ENCODE data around the gene PDGFB. TPM values are rescaled to one million over a fixed set of nuclear protein-coding genes. Genes with fewer than 3 reads are reported as not detected.

The PDGFB gene
- total RNA-seq: 10.9 TPM

GRCh38 chr22:39244496-39245129, at the start of gene PDGFB:
Gene PDGFB, minus strand, starts transcription at chr22:39244982. Its CDS starts 1,019 bp downstream, at chr22:39243963.
- no peak for DNase-seq

DNA sequence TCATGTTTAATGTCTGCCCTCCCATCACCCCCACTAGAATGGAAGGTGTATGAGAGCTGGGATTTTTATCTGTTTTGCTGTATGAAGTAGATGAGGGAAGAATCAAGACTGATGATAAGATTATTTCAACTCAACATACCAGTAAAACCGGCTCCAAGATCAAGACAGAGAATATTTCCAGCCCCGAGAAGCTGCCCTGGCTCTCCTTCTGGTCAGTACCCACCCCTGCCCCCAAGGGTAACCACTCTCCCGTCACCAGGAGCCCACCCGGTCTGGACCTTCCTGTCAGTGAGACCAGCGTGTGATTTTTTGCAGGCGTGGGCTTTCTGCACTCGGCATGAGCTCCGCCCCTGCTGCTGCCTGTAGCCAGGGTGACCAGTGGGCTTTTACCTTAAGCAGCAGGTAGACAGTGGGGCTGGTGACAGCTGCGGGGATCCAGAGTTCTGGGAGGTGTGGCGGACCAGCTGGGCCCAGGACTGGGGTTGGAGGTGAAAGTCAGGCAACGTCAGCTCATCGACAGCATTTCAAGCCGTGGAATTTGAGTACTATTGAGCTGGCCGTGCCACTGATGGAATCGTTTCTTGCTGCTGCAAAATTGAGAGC, 49.1 kb upstream of the PDGFB start:
- no peak for DNase-seq

- peak; percentile 61 for DNase-seq
Measured at GRCh38 chr22:39292561-39293074, 47.8 kb upstream of the PDGFB start.

DNA sequence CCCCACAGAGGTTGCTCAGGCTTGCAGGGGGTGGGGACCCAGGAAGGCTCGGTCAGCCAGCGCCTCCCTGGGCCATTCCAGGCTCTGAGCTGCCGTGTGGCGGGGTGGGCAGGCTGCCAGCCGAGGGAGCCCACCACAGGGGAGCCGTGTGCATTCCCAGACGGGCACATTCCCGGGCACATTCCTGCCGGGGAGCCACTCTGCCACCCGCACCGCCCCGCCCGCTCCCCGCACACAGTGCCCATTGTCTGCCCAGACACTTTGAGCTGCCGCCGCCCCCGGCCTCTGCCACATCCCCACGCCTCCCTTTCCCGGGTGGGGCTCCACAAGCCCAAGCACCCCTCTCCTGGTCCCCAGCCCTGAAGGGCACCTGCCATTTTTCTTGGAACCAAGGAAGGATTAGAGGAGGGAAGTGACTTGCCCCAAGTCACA, 47.3 kb upstream of the PDGFB start:
- no peak for DNase-seq

DNA sequence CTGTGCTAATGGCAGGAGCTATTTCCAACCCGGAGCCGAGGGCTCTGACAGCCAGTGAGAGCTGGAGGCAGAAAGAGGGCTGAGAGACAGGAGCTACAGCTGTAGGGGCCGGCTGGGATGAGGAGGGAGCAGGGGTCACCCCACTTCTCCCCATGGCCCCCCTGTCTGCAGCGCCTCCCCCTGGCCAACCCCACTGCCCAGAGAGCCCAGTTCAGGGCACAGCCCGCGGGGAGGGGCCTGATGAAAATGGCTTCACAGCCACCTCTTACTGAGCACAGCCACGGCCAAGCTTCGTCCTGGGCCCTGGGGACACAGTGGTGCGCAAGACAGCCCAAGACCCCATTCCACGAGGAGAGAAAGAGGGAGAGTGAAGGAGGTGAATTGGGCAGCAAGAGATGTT, 46.7 kb upstream of the PDGFB start:
- no peak for DNase-seq

DNA sequence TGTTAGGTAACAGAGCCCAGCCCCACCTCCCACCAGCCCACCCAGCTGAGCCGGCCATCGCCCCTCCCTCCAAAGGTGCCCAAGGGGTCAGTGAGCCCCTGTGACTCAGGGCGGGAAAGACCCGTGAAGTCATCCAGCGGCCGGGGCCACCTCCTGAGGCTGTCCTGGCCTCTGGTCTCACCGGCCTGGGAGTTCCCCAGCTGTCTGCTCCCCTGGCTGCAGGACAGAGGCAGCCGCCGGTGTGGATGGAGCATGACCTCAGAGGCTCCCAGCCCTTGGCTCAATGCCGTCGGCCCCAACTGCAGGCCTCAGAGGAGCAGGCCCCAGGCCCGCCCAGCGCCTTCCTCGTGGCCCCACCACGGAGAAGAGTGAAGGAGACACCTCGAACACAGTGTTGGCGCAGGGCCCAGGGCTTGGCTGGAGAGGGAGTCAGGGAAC, 46.0 kb upstream of the PDGFB start:
- DNase-seq: no peak

DNA sequence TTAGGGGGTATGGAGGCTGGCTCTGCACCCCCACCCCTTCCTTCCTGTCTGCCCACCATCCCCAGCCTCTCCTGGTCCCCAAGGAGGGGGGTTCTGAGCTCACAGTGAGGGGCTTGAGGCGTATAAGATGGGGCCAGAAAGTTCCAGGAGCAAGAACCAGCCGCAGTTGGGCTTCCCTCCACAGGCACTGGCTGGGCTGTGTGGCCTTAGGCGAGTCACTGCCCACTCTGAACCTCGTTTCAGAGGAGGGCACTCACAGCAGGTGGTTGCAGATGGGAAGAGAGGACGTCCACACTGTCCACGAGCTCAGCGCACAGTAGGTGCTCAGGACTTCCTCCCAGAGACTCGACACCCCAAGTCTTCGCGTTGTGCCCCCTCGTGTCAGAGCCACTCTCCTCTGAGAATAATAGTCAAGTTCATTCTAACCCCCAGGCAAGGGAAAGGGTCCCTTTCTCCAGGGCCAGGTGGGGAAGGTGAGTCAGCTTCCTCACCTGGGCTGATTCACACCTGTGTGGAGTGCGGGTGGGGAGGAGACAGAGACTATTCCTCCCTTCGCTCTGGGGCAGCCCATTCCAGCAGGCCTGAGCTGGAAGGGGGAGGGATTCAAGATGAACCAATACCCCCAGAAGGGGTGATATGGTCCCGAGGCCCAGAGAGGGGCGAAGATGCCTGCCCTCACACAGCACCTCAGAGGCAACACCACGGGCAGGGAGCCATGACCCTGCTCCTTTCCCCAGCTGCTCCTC, 45.4 kb upstream of the PDGFB start:
- no peak for DNase-seq

GRCh38 chr22:39289533-39289932, 44.8 kb upstream of the PDGFB start:
- DNase-seq: no peak

DNA sequence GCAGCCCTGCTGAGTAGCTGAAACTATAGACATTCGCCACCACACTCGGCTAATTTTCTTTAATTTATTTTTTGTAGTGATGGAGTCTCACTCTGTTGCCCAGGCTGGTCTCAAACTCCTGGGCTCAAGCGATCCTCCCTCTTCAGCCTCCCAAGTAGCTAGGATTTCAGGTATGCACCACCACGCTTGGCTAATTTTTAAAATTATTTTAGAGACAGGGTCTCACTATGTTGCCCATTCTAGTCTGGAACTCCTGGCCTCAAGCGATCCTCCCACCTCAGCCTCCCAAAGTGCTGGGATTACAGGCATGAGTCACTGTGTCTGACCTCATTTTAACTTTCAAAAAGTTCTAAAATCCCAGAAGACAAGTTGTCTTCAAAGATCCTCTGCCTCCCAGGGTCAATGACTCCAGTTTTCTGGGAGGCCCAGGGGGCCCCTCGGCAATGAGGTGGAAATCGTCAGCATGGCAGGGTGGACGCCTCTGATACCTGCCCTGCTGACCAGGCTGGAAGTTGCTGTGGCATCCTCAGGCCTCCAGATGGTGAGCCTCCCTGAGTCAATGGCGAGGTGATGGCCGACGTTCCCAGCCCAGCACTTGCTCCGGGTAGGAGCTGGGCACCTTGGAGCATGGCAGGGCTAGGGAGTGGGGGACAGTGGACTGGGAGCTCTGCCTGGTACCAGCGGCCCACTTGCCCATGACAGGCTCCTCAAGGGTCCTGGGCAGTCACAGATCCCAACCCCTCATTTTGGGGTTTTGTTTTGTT, 43.5 kb upstream of the PDGFB start:
- no peak for DNase-seq

GRCh38 chr22:39287076-39287725, 42.4 kb upstream of the PDGFB start:
- DNase-seq: no peak

- no peak for DNase-seq
Measured at GRCh38 chr22:39284983-39285382, 40.2 kb upstream of the PDGFB start.

GRCh38 chr22:39284142-39284980, 39.6 kb upstream of the PDGFB start:
- DNase-seq: no peak

DNA sequence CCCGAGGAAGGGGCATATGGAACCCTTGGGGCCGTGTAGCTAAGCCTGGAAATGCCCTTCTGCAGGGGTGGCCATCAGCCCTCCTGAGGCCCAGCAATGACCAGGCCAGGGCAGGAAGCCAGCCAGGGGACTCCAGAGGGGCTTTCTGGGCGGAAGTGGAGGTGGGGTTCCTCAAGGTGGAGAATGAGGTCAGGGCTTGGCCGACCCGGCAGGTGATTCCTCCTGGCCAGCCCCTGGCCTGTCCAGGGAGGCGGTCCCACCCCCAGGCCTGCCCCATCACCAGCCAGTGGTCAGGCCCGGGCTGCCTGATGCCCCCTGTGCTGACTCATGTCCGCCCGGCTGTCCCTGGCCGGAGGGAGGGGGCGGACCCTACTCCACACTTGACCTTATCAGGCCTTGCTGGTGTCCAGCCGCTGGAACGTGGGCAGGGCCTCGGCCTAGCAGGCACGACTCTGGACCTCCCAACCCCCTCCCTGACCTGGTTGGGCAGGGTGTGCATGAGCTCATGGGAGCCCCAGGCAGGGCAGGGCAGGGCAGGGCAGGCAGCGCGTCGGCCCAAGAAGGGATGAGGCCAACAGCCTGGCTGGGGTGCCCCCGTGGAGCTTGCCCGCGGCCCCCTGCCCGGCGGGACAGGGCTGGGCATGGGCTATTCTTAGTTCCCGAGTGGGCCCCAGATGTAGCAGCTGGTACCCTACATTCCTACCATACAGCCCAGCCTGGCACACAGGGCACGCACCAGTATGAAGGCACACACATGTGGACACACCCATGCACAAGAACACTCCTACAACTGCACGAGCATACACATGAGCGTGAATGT, 38.8 kb upstream of the PDGFB start:
- DNase-seq: peak; percentile 55

DNA sequence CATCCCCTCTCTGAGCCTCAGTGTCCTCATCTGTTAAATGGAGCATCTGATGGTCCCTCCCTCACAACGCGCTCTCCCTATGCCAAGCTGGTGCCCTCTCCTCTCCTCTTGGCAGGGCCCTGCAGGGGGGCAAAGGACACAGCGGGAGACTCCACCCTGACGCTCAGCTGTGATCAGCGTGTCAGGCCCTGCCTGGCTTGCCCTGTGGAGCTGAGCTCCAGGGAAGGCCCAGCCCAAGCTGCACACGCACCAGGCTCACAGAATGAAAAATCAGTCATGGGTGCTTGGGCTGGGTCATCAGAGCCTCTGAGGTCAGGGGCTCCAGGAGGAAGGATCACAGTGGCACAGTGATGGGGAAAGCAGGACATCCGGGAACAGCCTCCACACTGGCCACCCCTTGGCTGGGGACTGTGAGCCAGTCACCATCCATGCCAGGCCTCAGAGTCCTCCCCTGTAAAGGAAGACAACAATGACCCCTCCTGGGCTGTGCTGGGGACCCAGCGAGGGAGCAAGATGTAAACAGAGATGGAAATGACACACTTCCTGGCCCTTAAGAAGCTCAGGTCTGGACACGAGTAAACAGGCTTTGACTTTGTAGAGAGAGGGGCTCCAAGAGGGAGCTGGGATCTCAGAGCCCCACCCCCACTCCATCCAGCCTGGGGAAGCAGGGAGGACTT, 38.0 kb upstream of the PDGFB start:
- DNase-seq: peak; percentile 55

GRCh38 chr22:39281126-39281525, 36.3 kb upstream of the PDGFB start:
- DNase-seq: no peak

DNA sequence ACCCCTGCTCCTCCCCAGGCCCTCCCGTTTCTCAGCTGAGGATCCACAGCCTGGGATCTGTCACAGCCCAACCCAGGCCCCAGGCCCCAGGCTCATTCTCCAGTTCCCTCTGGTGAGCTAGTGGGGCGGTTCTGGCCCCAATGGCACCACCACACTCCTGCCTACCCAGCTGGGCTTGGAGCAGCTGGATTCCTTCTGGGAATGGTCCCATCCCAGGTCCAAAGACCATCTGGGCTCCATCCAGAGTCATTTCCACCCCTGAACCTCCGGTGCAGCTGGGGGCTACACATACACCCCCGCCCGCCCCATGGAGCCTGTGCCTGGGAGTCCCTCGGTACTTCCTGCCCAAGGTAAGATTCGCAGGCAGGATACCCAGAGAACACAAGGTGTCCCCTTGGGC, 35.5 kb upstream of the PDGFB start:
- DNase-seq: no peak

DNA sequence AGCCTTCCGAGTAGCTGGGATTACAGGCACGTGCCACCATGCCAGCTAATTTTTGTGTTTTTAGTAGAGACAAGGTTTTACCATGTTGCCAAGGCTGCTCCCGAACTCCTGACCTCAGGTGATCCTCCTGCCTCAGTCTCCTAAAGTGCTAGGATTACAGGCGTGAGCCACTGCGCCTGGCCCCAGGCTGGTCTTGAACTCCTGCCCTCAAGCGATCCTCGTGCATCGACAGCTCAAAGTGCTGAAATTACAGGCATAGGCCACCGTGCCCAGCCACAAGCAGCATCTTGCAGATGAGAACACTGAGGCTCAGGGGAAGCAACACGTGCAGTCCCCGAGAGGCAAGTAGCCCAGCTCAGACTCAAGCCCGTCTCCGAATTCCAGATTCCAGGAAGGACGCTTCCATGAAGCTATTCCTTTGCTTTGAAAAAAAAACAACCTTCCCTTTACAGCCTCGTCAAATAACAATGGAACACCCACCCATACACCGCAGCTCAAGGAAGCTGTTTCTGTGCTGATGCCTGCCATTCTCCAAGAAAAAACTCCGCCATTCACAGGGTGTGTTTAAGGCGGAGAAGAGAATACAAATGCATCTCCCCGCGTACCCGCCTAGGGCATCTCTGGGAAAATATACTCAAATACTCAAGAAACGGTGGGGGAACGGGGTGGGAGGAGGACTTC, 34.5 kb upstream of the PDGFB start:
- no peak for DNase-seq

- DNase-seq: no peak
Measured at GRCh38 chr22:39278040-39278439, 33.3 kb upstream of the PDGFB start.

DNA sequence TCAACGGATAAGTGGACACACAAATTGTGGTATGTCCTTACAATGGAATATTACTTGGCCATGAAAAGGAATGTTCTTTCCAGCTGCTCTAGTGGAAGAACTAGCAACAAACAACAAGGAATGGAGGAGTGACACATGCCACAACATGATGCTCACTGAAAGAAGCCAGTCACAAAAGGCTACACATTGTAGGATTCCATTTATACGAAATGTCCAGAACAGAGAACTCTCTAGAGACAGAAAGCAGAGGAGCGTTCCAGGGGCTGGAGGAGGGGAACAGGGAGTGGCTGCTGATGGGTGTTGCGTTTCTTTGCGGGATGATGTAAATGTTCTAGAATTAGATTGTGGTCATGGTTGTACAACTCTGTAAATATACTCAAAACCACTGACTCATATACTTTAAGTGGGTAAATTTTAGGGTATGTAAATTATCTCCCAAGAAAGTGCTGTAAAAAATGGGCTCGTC, 32.4 kb upstream of the PDGFB start:
- DNase-seq: no peak

All from skin of body (tissue), 2 donors.